HepG2 (cell line): ENCODE data around the gene NAT9. TPM values are rescaled to one million over a fixed set of nuclear protein-coding genes. Genes with fewer than 3 reads are reported as not detected.
A peak's percentile ranks its signal among the peaks of the same experiment; 100 is the strongest.

ENCODE experiments used
- BORCS8-MEF2B ChIP-seq: sonication (generic); formaldehyde crosslinking; IDR thresholded peaks from 2 replicates; pipeline ENCODE4 v1.8.0; 2022; ENCODE audit warnings: mild to moderate bottlenecking, missing genetic modification reagents
- ETV5 ChIP-seq: IDR thresholded peaks from 2 replicates; pipeline ENCODE4 v1.6.1; 2018; ENCODE audit warnings: missing biosample characterization, missing genetic modification reagents, inconsistent platforms, borderline replicate concordance
- HOXD1 ChIP-seq: sonication (generic); formaldehyde crosslinking; IDR thresholded peaks from 2 replicates; pipeline ENCODE4 v1.5.0; 2020; ENCODE audit warnings: missing genetic modification reagents
- IKZF1 ChIP-seq: fragments of 450-650 bp; IDR thresholded peaks from 2 replicates; pipeline ENCODE4 v1.7.1; 2016
- JUN ChIP-seq: sonication (generic); formaldehyde crosslinking; IDR thresholded peaks from 2 replicates; pipeline ENCODE4 v1.4.0; 2020; ENCODE audit warnings: mild to moderate bottlenecking, missing genetic modification reagents
- KMT2B ChIP-seq: IDR thresholded peaks from 2 replicates; pipeline ENCODE4 v1.6.1; 2016; ENCODE audit warnings: missing genetic modification reagents, missing compliant biosample characterization
- POLR2AphosphoS2 ChIP-seq: IDR thresholded peaks from 2 replicates; pipeline ENCODE4 v1.6.1; 2011; ENCODE audit warnings: low read depth, low read length, improper control_type of control experiment
- RBFOX2 ChIP-seq: fragments of 200-400 bp; formaldehyde crosslinking; IDR thresholded peaks from 2 replicates; pipeline ENCODE4 v1.6.1; 2017; ENCODE audit warnings: low read depth, mild to moderate bottlenecking, low read length
- SETDB1 ChIP-seq: sonication (generic); formaldehyde crosslinking; IDR thresholded peaks from 2 replicates; pipeline ENCODE4 v1.5.1; 2020; ENCODE audit warnings: missing genetic modification reagents, mild to moderate bottlenecking, borderline replicate concordance
- SSRP1 ChIP-seq: IDR thresholded peaks from 2 replicates; pipeline ENCODE4 v1.6.1; 2016; ENCODE audit warnings: control low read depth
- U2AF1 ChIP-seq: fragments of 200-400 bp; formaldehyde crosslinking; optimal IDR thresholded peaks from 2 replicates; pipeline ENCODE3; 2017; ENCODE audit warnings: mild to moderate bottlenecking, low read depth, low read length
- ZNF598 ChIP-seq: sonication (generic); formaldehyde crosslinking; IDR thresholded peaks from 2 replicates; pipeline ENCODE4 v1.5.1; 2020; ENCODE audit warnings: mild to moderate bottlenecking, missing genetic modification reagents, borderline replicate concordance
- ZNF761 ChIP-seq: sonication (generic); formaldehyde crosslinking; conservative IDR thresholded peaks from 2 replicates; pipeline ENCODE4 v1.4.0; 2020; ENCODE audit warnings: mild to moderate bottlenecking, missing genetic modification reagents
- ZNF784 ChIP-seq: sonication (generic); formaldehyde crosslinking; IDR thresholded peaks from 2 replicates; pipeline ENCODE4 v1.5.1; 2020; ENCODE audit warnings: missing genetic modification reagents, mild to moderate bottlenecking, borderline replicate concordance
- ZSCAN25 ChIP-seq: sonication (generic); formaldehyde crosslinking; IDR thresholded peaks from 2 replicates; pipeline ENCODE4 v1.8.0; 2022; ENCODE audit warnings: mild to moderate bottlenecking, missing genetic modification reagents
- polyA plus RNA-seq, 8 experiments: library from polyadenylated mRNA; depleted of rRNA in 3 of 8; stranded (reverse) in 7 of 8; unstranded in 1 of 8; fragments of >200 nt; fragmentation: Illumina TruSeq in 4 of 8; extraction: Trizol in 4 of 8; gene quantifications; 2 replicates each; pipeline versions ENCODE4 v1.2.1 to v1.2.3, GENCODE V29; 2011 to 2016; ENCODE audit warnings: low read depth in 4 of 8, missing spikeins in 1 of 8, mixed read lengths in 1 of 8; ENCODE audit not compliant: insufficient read depth in 1 of 8
- total RNA-seq, 5 experiments: library from RNA; depleted of rRNA; stranded (reverse); fragments of >200 nt; fragmentation: Illumina TruSeq; extraction: Trizol; gene quantifications; 2 replicates each; pipeline ENCODE4 v1.2.3, GENCODE V29; 2016; ENCODE audit warnings: low read depth in 1 of 5
- TF ChIP-seq, protein P1 (sequence below): sonication (generic); formaldehyde crosslinking; IDR thresholded peaks from 2 replicates; pipeline ENCODE4 v1.4.0; 2020; ENCODE audit warnings: mild to moderate bottlenecking, missing genetic modification reagents
- TF ChIP-seq, protein P2 (sequence below): sonication (generic); formaldehyde crosslinking; IDR thresholded peaks from 2 replicates; pipeline ENCODE4 v1.8.0; 2022; ENCODE audit warnings: missing genetic modification reagents, low read depth, mild to moderate bottlenecking, borderline replicate concordance
- TF ChIP-seq, protein P3 (sequence below): IDR thresholded peaks from 2 replicates; pipeline ENCODE4 v1.6.1; 2012; ENCODE audit warnings: low read length, improper control_type of control experiment
- TF ChIP-seq, protein P4 (sequence below): sonication (generic); formaldehyde crosslinking; IDR thresholded peaks from 2 replicates; pipeline ENCODE4 v1.4.0; 2020; ENCODE audit warnings: missing genetic modification reagents, mild to moderate bottlenecking, borderline replicate concordance
- TF ChIP-seq, protein P5 (sequence below): sonication (generic); formaldehyde crosslinking; IDR thresholded peaks from 2 replicates; pipeline ENCODE4 v1.4.0; 2020; ENCODE audit warnings: missing genetic modification reagents

NAT9 gene
- total and polyA plus RNA-seq, 2 of the 13 experiments (the other 11 are each of a cell fraction or from before 2014, with no cell fraction given) = 39.7 to 44.2 TPM

DNA sequence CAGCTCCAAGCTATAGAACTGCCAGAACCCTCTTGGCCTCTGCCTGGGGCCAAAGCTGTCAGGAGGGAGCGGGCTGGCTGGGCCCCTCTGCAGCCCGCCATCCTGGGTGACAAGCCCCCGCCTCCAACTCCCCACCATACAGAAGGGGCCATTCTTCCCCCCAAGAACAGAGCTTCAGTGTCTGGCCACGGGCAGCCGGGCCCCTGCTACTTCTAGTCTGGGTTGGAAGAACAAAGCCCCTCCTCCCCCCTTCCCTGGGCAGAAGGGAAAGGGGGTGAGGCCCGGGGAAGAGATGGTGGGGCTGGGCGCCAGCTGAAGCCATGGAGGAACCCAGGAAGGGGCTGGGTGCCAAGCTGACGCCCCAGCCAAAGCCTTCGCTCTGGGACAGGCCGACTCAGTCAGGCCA lies 9.0 kb downstream of the NAT9 start (continued):
- TF ChIP-seq ETV5 (CRISPR knock-in tag) = no peak
- TF ChIP-seq, protein P1, sequence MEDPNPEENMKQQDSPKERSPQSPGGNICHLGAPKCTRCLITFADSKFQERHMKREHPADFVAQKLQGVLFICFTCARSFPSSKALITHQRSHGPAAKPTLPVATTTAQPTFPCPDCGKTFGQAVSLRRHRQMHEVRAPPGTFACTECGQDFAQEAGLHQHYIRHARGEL = no peak
- no peak for TF ChIP-seq POLR2AphosphoS2
- 0 out of 2 replicates have a peak, but pooled peaks have one; percentile 66 for TF ChIP-seq SSRP1 (CRISPR knock-in tag)
- TF ChIP-seq ZNF598 (CRISPR knock-in tag) = no peak
- TF ChIP-seq SETDB1 (CRISPR knock-in tag) = no peak
- TF ChIP-seq BORCS8-MEF2B (CRISPR knock-in tag) = 0 out of 2 replicates have a peak, but pooled peaks have one; percentile 34
- peak; percentile 40; the same call in 1 of the 2 replicates for TF ChIP-seq RBFOX2
- TF ChIP-seq, protein P2, sequence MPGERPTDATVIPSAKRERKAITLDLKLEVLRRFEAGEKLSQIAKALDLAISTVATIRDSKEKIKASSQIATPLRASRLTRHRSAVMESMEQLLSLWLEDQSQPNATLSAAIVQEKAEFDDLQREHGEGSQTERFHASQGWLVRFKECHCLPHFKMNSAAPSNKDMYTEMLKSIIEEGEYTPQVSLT (CRISPR knock-in tag) = no peak
- TF ChIP-seq, protein P3, sequence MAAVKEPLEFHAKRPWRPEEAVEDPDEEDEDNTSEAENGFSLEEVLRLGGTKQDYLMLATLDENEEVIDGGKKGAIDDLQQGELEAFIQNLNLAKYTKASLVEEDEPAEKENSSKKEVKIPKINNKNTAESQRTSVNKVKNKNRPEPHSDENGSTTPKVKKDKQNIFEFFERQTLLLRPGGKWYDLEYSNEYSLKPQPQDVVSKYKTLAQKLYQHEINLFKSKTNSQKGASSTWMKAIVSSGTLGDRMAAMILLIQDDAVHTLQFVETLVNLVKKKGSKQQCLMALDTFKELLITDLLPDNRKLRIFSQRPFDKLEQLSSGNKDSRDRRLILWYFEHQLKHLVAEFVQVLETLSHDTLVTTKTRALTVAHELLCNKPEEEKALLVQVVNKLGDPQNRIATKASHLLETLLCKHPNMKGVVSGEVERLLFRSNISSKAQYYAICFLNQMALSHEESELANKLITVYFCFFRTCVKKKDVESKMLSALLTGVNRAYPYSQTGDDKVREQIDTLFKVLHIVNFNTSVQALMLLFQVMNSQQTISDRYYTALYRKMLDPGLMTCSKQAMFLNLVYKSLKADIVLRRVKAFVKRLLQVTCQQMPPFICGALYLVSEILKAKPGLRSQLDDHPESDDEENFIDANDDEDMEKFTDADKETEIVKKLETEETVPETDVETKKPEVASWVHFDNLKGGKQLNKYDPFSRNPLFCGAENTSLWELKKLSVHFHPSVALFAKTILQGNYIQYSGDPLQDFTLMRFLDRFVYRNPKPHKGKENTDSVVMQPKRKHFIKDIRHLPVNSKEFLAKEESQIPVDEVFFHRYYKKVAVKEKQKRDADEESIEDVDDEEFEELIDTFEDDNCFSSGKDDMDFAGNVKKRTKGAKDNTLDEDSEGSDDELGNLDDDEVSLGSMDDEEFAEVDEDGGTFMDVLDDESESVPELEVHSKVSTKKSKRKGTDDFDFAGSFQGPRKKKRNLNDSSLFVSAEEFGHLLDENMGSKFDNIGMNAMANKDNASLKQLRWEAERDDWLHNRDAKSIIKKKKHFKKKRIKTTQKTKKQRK = no peak
- TF ChIP-seq, protein P4, sequence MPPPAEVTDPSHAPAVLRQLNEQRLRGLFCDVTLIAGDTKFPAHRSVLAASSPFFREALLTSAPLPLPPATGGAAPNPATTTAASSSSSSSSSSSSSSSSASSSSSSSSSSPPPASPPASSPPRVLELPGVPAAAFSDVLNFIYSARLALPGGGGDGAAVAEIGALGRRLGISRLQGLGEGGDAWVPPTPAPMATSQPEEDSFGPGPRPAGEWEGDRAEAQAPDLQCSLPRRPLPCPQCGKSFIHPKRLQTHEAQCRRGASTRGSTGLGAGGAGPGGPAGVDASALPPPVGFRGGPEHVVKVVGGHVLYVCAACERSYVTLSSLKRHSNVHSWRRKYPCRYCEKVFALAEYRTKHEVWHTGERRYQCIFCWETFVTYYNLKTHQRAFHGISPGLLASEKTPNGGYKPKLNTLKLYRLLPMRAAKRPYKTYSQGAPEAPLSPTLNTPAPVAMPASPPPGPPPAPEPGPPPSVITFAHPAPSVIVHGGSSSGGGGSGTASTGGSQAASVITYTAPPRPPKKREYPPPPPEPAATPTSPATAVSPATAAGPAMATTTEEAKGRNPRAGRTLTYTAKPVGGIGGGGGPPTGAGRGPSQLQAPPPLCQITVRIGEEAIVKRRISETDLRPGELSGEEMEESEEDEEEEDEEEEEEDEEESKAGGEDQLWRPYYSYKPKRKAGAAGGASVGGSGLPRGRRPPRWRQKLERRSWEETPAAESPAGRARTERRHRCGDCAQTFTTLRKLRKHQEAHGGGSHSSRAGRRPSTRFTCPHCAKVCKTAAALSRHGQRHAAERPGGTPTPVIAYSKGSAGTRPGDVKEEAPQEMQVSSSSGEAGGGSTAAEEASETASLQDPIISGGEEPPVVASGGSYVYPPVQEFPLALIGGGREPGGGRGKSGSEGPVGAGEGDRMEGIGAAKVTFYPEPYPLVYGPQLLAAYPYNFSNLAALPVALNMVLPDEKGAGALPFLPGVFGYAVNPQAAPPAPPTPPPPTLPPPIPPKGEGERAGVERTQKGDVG (CRISPR knock-in tag) = no peak
- TF ChIP-seq, protein P5, sequence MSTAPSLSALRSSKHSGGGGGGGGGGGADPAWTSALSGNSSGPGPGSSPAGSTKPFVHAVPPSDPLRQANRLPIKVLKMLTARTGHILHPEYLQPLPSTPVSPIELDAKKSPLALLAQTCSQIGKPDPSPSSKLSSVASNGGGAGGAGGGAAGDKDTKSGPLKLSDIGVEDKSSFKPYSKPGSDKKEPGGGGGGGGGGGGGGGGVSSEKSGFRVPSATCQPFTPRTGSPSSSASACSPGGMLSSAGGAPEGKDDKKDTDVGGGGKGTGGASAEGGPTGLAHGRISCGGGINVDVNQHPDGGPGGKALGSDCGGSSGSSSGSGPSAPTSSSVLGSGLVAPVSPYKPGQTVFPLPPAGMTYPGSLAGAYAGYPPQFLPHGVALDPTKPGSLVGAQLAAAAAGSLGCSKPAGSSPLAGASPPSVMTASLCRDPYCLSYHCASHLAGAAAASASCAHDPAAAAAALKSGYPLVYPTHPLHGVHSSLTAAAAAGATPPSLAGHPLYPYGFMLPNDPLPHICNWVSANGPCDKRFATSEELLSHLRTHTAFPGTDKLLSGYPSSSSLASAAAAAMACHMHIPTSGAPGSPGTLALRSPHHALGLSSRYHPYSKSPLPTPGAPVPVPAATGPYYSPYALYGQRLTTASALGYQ (CRISPR knock-in tag) = no peak
- no peak for TF ChIP-seq ZSCAN25 (CRISPR knock-in tag)
- TF ChIP-seq IKZF1 = no peak
- no peak for TF ChIP-seq JUN (CRISPR knock-in tag)
- TF ChIP-seq U2AF1 = peak; percentile 31
- no peak for TF ChIP-seq KMT2B (CRISPR knock-in tag)
- TF ChIP-seq ZNF784 (CRISPR knock-in tag) = no peak
- TF ChIP-seq ZNF761 (CRISPR knock-in tag) = no peak
- no peak for TF ChIP-seq HOXD1 (CRISPR knock-in tag)
